Spleen (tissue), 7 donors: ENCODE measurements around the gene ORC2.

Experiments
- POLR2A ChIP-seq, 3 donors: fragments of 450-650 bp; IDR thresholded peaks; one replicate each; pipeline ENCODE4 v1.5.1; 2017; ENCODE audit warnings: antibody characterized with exemption in 3 of 3, mild to moderate bottlenecking in 1 of 3
- TF ChIP-seq, protein P1 (sequence below), 11 experiments: fragments of 200-600 bp in 7 of 11; fragments of 450-650 bp in 4 of 11; sonication (generic) in 4 of 11; IDR thresholded peaks in 8 of 11; conservative IDR thresholded peaks in 3 of 11; 1 replicate in 7 of 11; 2 replicates in 4 of 11; pipeline versions ENCODE4 v1.4.0 to v1.8.0; 2016 to 2021; ENCODE audit warnings: antibody characterized with exemption in 11 of 11, inconsistent platforms in 4 of 11, mild to moderate bottlenecking in 1 of 11
- donor health status: DM: no; HTN: no; CAD: no; lungs with moderate emphysema.
- donor health status: DM: no; HTN: no; CAD: no.
- donor health status: DM: no; HTN: no; CAD: no.

GRCh38 chr2:200943527-200944105 lies 19.8 kb downstream of the ORC2 start:
- TF ChIP-seq, protein P1, sequence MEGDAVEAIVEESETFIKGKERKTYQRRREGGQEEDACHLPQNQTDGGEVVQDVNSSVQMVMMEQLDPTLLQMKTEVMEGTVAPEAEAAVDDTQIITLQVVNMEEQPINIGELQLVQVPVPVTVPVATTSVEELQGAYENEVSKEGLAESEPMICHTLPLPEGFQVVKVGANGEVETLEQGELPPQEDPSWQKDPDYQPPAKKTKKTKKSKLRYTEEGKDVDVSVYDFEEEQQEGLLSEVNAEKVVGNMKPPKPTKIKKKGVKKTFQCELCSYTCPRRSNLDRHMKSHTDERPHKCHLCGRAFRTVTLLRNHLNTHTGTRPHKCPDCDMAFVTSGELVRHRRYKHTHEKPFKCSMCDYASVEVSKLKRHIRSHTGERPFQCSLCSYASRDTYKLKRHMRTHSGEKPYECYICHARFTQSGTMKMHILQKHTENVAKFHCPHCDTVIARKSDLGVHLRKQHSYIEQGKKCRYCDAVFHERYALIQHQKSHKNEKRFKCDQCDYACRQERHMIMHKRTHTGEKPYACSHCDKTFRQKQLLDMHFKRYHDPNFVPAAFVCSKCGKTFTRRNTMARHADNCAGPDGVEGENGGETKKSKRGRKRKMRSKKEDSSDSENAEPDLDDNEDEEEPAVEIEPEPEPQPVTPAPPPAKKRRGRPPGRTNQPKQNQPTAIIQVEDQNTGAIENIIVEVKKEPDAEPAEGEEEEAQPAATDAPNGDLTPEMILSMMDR (IDR thresholded peaks at IDR 0.05 in 8 of 11, conservative IDR thresholded peaks at IDR 0.05 in 3 of 11): no peak
- TF ChIP-seq POLR2A (IDR thresholded peaks at IDR 0.05): no peak
